Tibial nerve (tissue), 3 donors: ENCODE data around the gene RNF151.

Experiments
- POLR2A ChIP-seq, 2 donors: fragments of 450-650 bp; IDR thresholded peaks; one replicate each; pipeline ENCODE4 v1.6.1; 2017; ENCODE audit warnings: antibody characterized with exemption in 2 of 2, mild to moderate bottlenecking in 2 of 2, moderate library complexity in 2 of 2
- TF ChIP-seq, protein P1 (sequence below), 5 experiments: fragments of 200-600 bp in 3 of 5; fragments of 450-650 bp in 2 of 5; sonication (generic) in 3 of 5; IDR thresholded peaks; one replicate each; pipeline ENCODE4 v1.5.1; 2016 to 2019; ENCODE audit warnings: antibody characterized with exemption in 5 of 5, mild to moderate bottlenecking in 3 of 5, moderate library complexity in 2 of 5

DNA sequence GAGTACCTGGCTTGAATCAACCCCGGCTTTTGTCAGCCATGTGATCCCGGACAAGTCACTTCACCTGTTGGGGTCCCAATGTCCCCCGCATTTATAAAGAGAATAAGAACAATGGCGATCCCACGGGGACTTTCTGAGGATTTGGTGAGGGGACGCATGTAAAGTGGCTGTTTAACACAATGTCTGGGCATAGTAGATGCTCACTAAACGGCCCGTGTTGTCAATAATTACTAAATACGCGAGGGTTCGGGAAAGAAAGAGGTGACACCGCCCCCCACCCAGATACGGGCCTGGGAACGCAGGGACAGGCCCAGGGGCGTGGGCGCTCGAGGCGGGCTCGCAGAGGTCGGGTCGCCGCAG, 24.9 kb downstream of the RNF151 start:
- TF ChIP-seq, protein P1, sequence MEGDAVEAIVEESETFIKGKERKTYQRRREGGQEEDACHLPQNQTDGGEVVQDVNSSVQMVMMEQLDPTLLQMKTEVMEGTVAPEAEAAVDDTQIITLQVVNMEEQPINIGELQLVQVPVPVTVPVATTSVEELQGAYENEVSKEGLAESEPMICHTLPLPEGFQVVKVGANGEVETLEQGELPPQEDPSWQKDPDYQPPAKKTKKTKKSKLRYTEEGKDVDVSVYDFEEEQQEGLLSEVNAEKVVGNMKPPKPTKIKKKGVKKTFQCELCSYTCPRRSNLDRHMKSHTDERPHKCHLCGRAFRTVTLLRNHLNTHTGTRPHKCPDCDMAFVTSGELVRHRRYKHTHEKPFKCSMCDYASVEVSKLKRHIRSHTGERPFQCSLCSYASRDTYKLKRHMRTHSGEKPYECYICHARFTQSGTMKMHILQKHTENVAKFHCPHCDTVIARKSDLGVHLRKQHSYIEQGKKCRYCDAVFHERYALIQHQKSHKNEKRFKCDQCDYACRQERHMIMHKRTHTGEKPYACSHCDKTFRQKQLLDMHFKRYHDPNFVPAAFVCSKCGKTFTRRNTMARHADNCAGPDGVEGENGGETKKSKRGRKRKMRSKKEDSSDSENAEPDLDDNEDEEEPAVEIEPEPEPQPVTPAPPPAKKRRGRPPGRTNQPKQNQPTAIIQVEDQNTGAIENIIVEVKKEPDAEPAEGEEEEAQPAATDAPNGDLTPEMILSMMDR (IDR thresholded peaks at IDR 0.05): no peak
- TF ChIP-seq POLR2A (IDR thresholded peaks at IDR 0.05): no peak
